GM23338 (cell line): ENCODE measurements around the gene KIRREL3. TPM values are rescaled to one million over a fixed set of nuclear protein-coding genes. Genes with fewer than 3 reads are reported as not detected.

Experiments used
- ATAC-seq: fragments of 200-7000 bp; cut with Tn5 transposase; 3 replicates; pipeline ENCODE4 v1.9.1; 2020
- DNase-seq: peaks from one replicate; pipeline ENCODE4 v3.0.0-alpha.2; 2015; ENCODE audit warnings: low spot score
- H2AFZ ChIP-seq: fragments of 200-600 bp; sonication (generic); 2 replicates; pipeline ENCODE4 v1.8.0; 2016; ENCODE audit warnings: antibody characterized with exemption, mild to moderate bottlenecking, moderate library complexity
- H3F3A ChIP-seq: fragments of 200-600 bp; sonication (generic); replicated peaks from 2 replicates; pipeline ENCODE4 v1.8.0; 2017; ENCODE audit warnings: antibody characterized with exemption, mixed run types, low read depth
- H3K27ac ChIP-seq: fragments of 200-600 bp; sonication (generic); 2 replicates; pipeline ENCODE4 v1.6.1; 2016; ENCODE audit warnings: low read depth
- H3K27me3 ChIP-seq: fragments of 200-600 bp; sonication (generic); 2 replicates; pipeline ENCODE4 v1.8.0; 2016; ENCODE audit warnings: mild to moderate bottlenecking, mixed run types, moderate library complexity; ENCODE audit not compliant: insufficient read depth
- H3K36me3 ChIP-seq: fragments of 200-600 bp; sonication (generic); 2 replicates; pipeline ENCODE4 v1.8.0; 2016; ENCODE audit warnings: mild to moderate bottlenecking; ENCODE audit not compliant: insufficient read depth
- H3K4me1 ChIP-seq: fragments of 200-600 bp; sonication (generic); 2 replicates; pipeline ENCODE4 v1.8.0; 2016; ENCODE audit warnings: mild to moderate bottlenecking, moderate library complexity; ENCODE audit not compliant: insufficient read depth
- H3K4me2 ChIP-seq: fragments of 200-600 bp; sonication (generic); 2 replicates; pipeline ENCODE4 v1.7.1; 2017; ENCODE audit warnings: mixed run types
- H3K4me3 ChIP-seq: fragments of 200-600 bp; sonication (generic); 2 replicates; pipeline ENCODE4 v1.6.1; 2016; ENCODE audit warnings: mixed run types
- H3K79me2 ChIP-seq: fragments of 200-600 bp; sonication (generic); replicated peaks from 2 replicates; pipeline ENCODE4 v1.8.0; 2017; ENCODE audit warnings: mild to moderate bottlenecking; ENCODE audit not compliant: insufficient read depth
- H3K9me2 ChIP-seq: fragments of 200-600 bp; sonication (generic); 2 replicates; pipeline ENCODE4 v1.8.0; 2017; ENCODE audit not compliant: insufficient read depth
- H4K20me1 ChIP-seq: fragments of 200-600 bp; sonication (generic); replicated peaks from 2 replicates; pipeline ENCODE4 v1.8.0; 2017; ENCODE audit warnings: mild to moderate bottlenecking; ENCODE audit not compliant: insufficient read depth
- H3K27ac Mint-ChIP-seq: 2 replicates; pipeline ENCODE4 v1.8.0; 2020; ENCODE audit warnings: inconsistent platforms, mild to moderate bottlenecking, moderate library complexity, mixed read lengths
- H3K27me3 Mint-ChIP-seq: 3 replicates; pipeline ENCODE4 v1.8.0; 2022; ENCODE audit warnings: low read depth, mild to moderate bottlenecking, moderate library complexity, mixed read lengths, inconsistent platforms; ENCODE audit not compliant: insufficient read depth, poor library complexity
- H3K36me3 Mint-ChIP-seq: 3 replicates; pipeline ENCODE4 v1.8.0; 2021; ENCODE audit warnings: low read depth, mild to moderate bottlenecking, inconsistent platforms, moderate library complexity, mixed read lengths
- H3K4me1 Mint-ChIP-seq: 3 replicates; pipeline ENCODE4 v1.8.0; 2020; ENCODE audit warnings: mild to moderate bottlenecking, inconsistent platforms, mixed read lengths
- H3K4me3 Mint-ChIP-seq: 3 replicates; pipeline ENCODE4 v1.8.0; 2021; ENCODE audit warnings: moderate library complexity, mild to moderate bottlenecking, inconsistent platforms, mixed read lengths
- H3K9me3 Mint-ChIP-seq: 3 replicates; pipeline ENCODE4 v1.8.0; 2020; ENCODE audit warnings: moderate library complexity, mild to moderate bottlenecking, inconsistent platforms, mixed read lengths
- CREB1 ChIP-seq: fragments of 250-450 bp; sonication (Bioruptor Pico); IDR thresholded peaks from 2 replicates; pipeline ENCODE4 v1.5.0; 2020; ENCODE audit warnings: low read depth, mild to moderate bottlenecking, moderate library complexity
- CTCF ChIP-seq, 2 experiments: fragments of 200-600 bp in 1 of 2; sonication (generic) in 1 of 2; conservative IDR thresholded peaks; 2 replicates each; pipeline versions ENCODE4 v1.5.1 to v1.6.1; 2016 to 2017; ENCODE audit warnings: antibody characterized with exemption in 2 of 2, low read depth in 2 of 2, mild to moderate bottlenecking in 2 of 2, moderate library complexity in 1 of 2
- ETS1 ChIP-seq: IDR thresholded peaks from 2 replicates; pipeline ENCODE4 v1.6.1; 2016; ENCODE audit warnings: antibody characterized with exemption
- EZH2 ChIP-seq: fragments of 200-600 bp; sonication (generic); IDR thresholded peaks from one replicate; pipeline ENCODE4 v1.8.0; 2017; ENCODE audit warnings: antibody characterized with exemption, mild to moderate bottlenecking, low read depth; ENCODE audit not compliant: unreplicated experiment
- EZH2phosphoT487 ChIP-seq: fragments of 200-600 bp; sonication (generic); IDR thresholded peaks from one replicate; pipeline ENCODE4 v1.8.1; 2018; ENCODE audit warnings: antibody characterized with exemption; ENCODE audit not compliant: unreplicated experiment
- JUNB ChIP-seq: IDR thresholded peaks from one replicate; pipeline ENCODE4 v1.6.1; 2016; ENCODE audit warnings: antibody characterized with exemption; ENCODE audit not compliant: unreplicated experiment
- NANOG ChIP-seq: IDR thresholded peaks from 2 replicates; pipeline ENCODE4 v1.6.1; 2016; ENCODE audit warnings: antibody characterized with exemption, borderline replicate concordance
- POLR2AphosphoS5 ChIP-seq: IDR thresholded peaks from 2 replicates; pipeline ENCODE4 v1.6.1; 2016; ENCODE audit warnings: antibody characterized with exemption, low read depth
- REST ChIP-seq: IDR thresholded peaks from one replicate; pipeline ENCODE4 v1.6.1; 2018; ENCODE audit warnings: antibody characterized with exemption; ENCODE audit not compliant: unreplicated experiment
- STAT1 ChIP-seq: IDR thresholded peaks from one replicate; pipeline ENCODE4 v1.6.1; 2016; ENCODE audit warnings: antibody characterized with exemption; ENCODE audit not compliant: unreplicated experiment
- ZNF114 ChIP-seq: fragments of 250-450 bp; sonication (Bioruptor Pico); IDR thresholded peaks from 2 replicates; pipeline ENCODE4 v1.5.0; 2020; ENCODE audit warnings: mild to moderate bottlenecking, moderate library complexity
- ZNF331 ChIP-seq: fragments of 250-450 bp; sonication (Bioruptor Pico); IDR thresholded peaks from 2 replicates; pipeline ENCODE4 v1.5.0; 2020; ENCODE audit warnings: low read depth, mild to moderate bottlenecking, moderate library complexity
- ZNF462 ChIP-seq: fragments of 250-450 bp; sonication (Bioruptor Pico); IDR thresholded peaks from 2 replicates; pipeline ENCODE4 v1.5.0; 2020; ENCODE audit warnings: mild to moderate bottlenecking, moderate library complexity
- polyA plus RNA-seq: library from polyadenylated mRNA; unstranded; fragments of >200 nt; fragmentation: Nextera tagmentation; extraction: Ambion mirVana; gene quantifications from 2 replicates; pipeline ENCODE4 v1.2.1, GENCODE V29; 2016
- total RNA-seq: library from RNA; depleted of rRNA; stranded (reverse); fragments of >200 nt; shearing (Covaris generic); gene quantifications from 2 replicates; pipeline ENCODE4 v1.2.3, GENCODE V29; 2014

KIRREL3 gene
- total and polyA plus RNA-seq, 2 experiments from 2014 or later = 0.13 to 1.5 TPM

- DNase-seq = no peak
- no peak overlapping the region for H3K4me3 ChIP-seq
- no peaks in the 10 kb centered on the region for H3K36me3 ChIP-seq
- Mint-ChIP-seq H3K36me3 (no peaks in the 10 kb centered on the region), H3K4me1 (peaks cover 13% of the 10 kb centered on the region), H3K4me3 (no peak overlapping the region), H3K27ac (no peak overlapping the region), H3K27me3 (peaks cover 8% of the 10 kb centered on the region), H3K9me3 (no peaks in the 10 kb centered on the region)
- TF ChIP-seq NANOG (no peak), POLR2AphosphoS5 (no peak), JUNB (no peak), EZH2 (no peak), ZNF114 (no peak), ZNF462 (no peak), REST (no peak), STAT1 (no peak), EZH2phosphoT487 (no peak), ZNF331 (CRISPR knock-in tag) (no peak), ETS1 (no peak), CREB1 (CRISPR knock-in tag) (no peak), CTCF (conservative IDR thresholded peaks at IDR 0.05; ENCODE audit: low read depth in 2 of 2) (no peak)
- no peak overlapping the region for H2AFZ ChIP-seq
- ATAC-seq = no peak
- H3K4me2 ChIP-seq = no peak overlapping the region
- H4K20me1 ChIP-seq = no peaks in the 10 kb centered on the region; the same call in 1 of the 2 replicates
- H3F3A ChIP-seq = no peaks in the 10 kb centered on the region
- no peaks in the 10 kb centered on the region; the same call in 1 of the 2 replicates for H3K27me3 ChIP-seq
- H3K79me2 ChIP-seq = no peaks in the 10 kb centered on the region
- no peak overlapping the region for H3K27ac ChIP-seq
- H3K9me2 ChIP-seq = no peaks in the 10 kb centered on the region
- peaks cover 14% of the 10 kb centered on the region; the same call in 1 of the 2 replicates for H3K4me1 ChIP-seq
These were observed 440.3 kb downstream of the KIRREL3 start for GRCh38 chr11:126560221-126560620.
